Stomach (tissue), 9 donors: ENCODE results near the gene ITSN2. TPM values are rescaled to one million over a fixed set of nuclear protein-coding genes. Genes with fewer than 3 reads are reported as not detected.

Experiments
- DNase-seq, 2 donors: peaks; one replicate each; pipeline versions ENCODE4 v3.0.0 to v3.0.0-alpha.2; 2013 to 2019
- H3K27ac ChIP-seq, 5 donors: fragments of 200-600 bp in 4 of 5; sonication (generic) in 4 of 5; one replicate each; pipeline ENCODE4 v1.5.1; 2013 to 2019; ENCODE audit warnings: mild to moderate bottlenecking in 1 of 5, moderate library complexity in 1 of 5
- H3K27me3 ChIP-seq, 3 donors: fragments of 200-600 bp; sonication (generic); one replicate each; pipeline ENCODE4 v1.5.1; 2017 to 2019; ENCODE audit warnings: mixed run types in 1 of 3
- H3K36me3 ChIP-seq, 4 donors: fragments of 200-600 bp; sonication (generic); 1 replicate in 3 of 4; 2 replicates in 1 of 4; pipeline ENCODE4 v1.5.1; 2016 to 2019
- H3K4me1 ChIP-seq, 4 donors: fragments of 200-600 bp; sonication (generic); one replicate each; pipeline ENCODE4 v1.5.1; 2016 to 2019
- H3K4me3 ChIP-seq, 4 donors: fragments of 200-600 bp; sonication (generic) in 3 of 4; one replicate each; pipeline ENCODE4 v1.5.1; 2016 to 2019; ENCODE audit warnings: mild to moderate bottlenecking in 1 of 4
- H3K9me3 ChIP-seq, 4 donors: fragments of 200-600 bp; sonication (generic); one replicate each; pipeline ENCODE4 v1.5.1; 2016 to 2019
- CTCF ChIP-seq, 7 experiments: fragments of 450-650 bp in 4 of 7; fragments of 200-600 bp in 3 of 7; sonication (generic) in 3 of 7; IDR thresholded peaks; one replicate each; pipeline ENCODE4 v1.5.1; 2016 to 2019; ENCODE audit warnings: antibody characterized with exemption in 7 of 7, control low read depth in 2 of 7, mild to moderate bottlenecking in 1 of 7
- EP300 ChIP-seq: sonication (generic); formaldehyde crosslinking; IDR thresholded peaks from one replicate; pipeline ENCODE4 v1.6.1; 2017; ENCODE audit warnings: antibody characterized with exemption
- POLR2A ChIP-seq, 4 donors: fragments of 450-650 bp; IDR thresholded peaks; one replicate each; pipeline ENCODE4 v1.6.1; 2016; ENCODE audit warnings: antibody characterized with exemption in 4 of 4, control low read depth in 2 of 4, mild to moderate bottlenecking in 1 of 4, moderate library complexity in 1 of 4
- POLR2AphosphoS5 ChIP-seq, 3 donors: sonication (generic); formaldehyde crosslinking; IDR thresholded peaks; one replicate each; pipeline ENCODE4 v1.6.1; 2016; ENCODE audit warnings: antibody characterized with exemption in 3 of 3
- WGBS, 5 donors: extraction: QIAGEN DNeasy Blood & Tissue Kit in 3 of 5; methylation state at CpG; one replicate each; pipeline versions ENCODE4 v1.1.5 to v1.1.7; 2013 to 2018; 5-methylcytosine and 5-hydroxymethylcytosine counted together
- intact Hi-C: fragments of 100-400 bp; cut with DNase I; formaldehyde crosslinking; loops from one replicate; pipeline ENCODE4 v1.15.1; 2023; ENCODE audit warnings: low total_unique reads
- polyA plus RNA-seq, 3 donors: library from polyadenylated mRNA; stranded (reverse); fragments of 200-250 nt; gene quantifications; one replicate each; pipeline ENCODE4 v1.2.3, GENCODE V29; 2013
- total RNA-seq, 5 donors: library from RNA; depleted of rRNA; stranded (reverse); fragments of >200 nt; gene quantifications; one replicate each; pipeline versions ENCODE4 v1.1.0 to v1.2.3, GENCODE V29; 2014 to 2016
- donor health status: healthy with polysubstance abuse.
- donor health status: Bipolar disorder and iron deficiency.
- donor health status: healthy.

Gene ITSN2
- total and polyA plus RNA-seq, 8 donors: 14.6 to 216 (median 44.9) TPM

- H3K4me1 ChIP-seq: no peaks in the 10 kb centered on the region
- intact Hi-C loops: no loop called here
- H3K27me3 ChIP-seq: no peaks in the 10 kb centered on the region
- no peak overlapping the region for H3K4me3 ChIP-seq
- no peaks in the 10 kb centered on the region for H3K9me3 ChIP-seq
- peak in 1 of 2 donors; percentile 20 for DNase-seq
- H3K27ac ChIP-seq: no peak overlapping the region
- 24 to 48% (median 45%) methylated on average over 1 of the region's 1 CpG for WGBS, 5 donors
- peaks cover 0 to 32% (median 23%) of the 10 kb centered on the region in 4 donors for H3K36me3 ChIP-seq
- TF ChIP-seq POLR2A (IDR thresholded peaks at IDR 0.05): no peak
- TF ChIP-seq EP300: no peak
- peak in 2 of 7 experiments; percentile 16 to 28 for TF ChIP-seq CTCF (IDR thresholded peaks at IDR 0.05)
- no peak for TF ChIP-seq POLR2AphosphoS5 (IDR thresholded peaks at IDR 0.05)
Observed at GRCh38 chr2:24228470-24228869, 131.9 kb downstream of the ITSN2 start.

GRCh38 chr2:24225499-24226242 is 134.7 kb downstream of the ITSN2 start:
- Histone ChIP-seq H3K4me3 (no peak overlapping the region), H3K36me3 (peaks cover 2 to 34% (median 26%) of the 10 kb centered on the region in 4 donors), H3K9me3 (no peaks in the 10 kb centered on the region), H3K27ac (no peak overlapping the region), H3K4me1 (no peaks in the 10 kb centered on the region), H3K27me3 (no peaks in the 10 kb centered on the region)
- WGBS, 5 donors: 92 to 94% (median 94%) methylated on average over 9 of the region's 9 CpGs
- intact Hi-C loops: no loop called here
- no peak for TF ChIP-seq CTCF (IDR thresholded peaks at IDR 0.05)
- no peak for TF ChIP-seq EP300
- no peak for TF ChIP-seq POLR2AphosphoS5 (IDR thresholded peaks at IDR 0.05)
- TF ChIP-seq POLR2A (IDR thresholded peaks at IDR 0.05): no peak
- peak in 1 of 2 donors; percentile 27 for DNase-seq

- H3K4me1 ChIP-seq: no peaks in the 10 kb centered on the region
- intact Hi-C loops: no loop called here
- no peak for TF ChIP-seq CTCF (IDR thresholded peaks at IDR 0.05)
- no peak for TF ChIP-seq POLR2AphosphoS5 (IDR thresholded peaks at IDR 0.05)
- no peak for TF ChIP-seq EP300
- TF ChIP-seq POLR2A (IDR thresholded peaks at IDR 0.05): no peak
- no peak overlapping the region for H3K27ac ChIP-seq
- no peak overlapping the region for H3K4me3 ChIP-seq
- WGBS, 5 donors: 73 to 85% (median 77%) methylated on average over 6 of the region's 6 CpGs
- peaks cover 18 to 59% (median 51%) of the 10 kb centered on the region in 4 donors for H3K36me3 ChIP-seq
- DNase-seq: no peak
- H3K27me3 ChIP-seq: no peaks in the 10 kb centered on the region
- no peaks in the 10 kb centered on the region for H3K9me3 ChIP-seq
Observed at GRCh38 chr2:24222946-24223345, 137.4 kb downstream of the ITSN2 start.

GRCh38 chr2:24221343-24222050 is 138.8 kb downstream of the ITSN2 start:
- intact Hi-C loops: no loop called here
- Histone ChIP-seq H3K36me3 (peaks cover 20 to 74% (median 65%) of the 10 kb centered on the region in 4 donors), H3K4me3 (no peak overlapping the region), H3K4me1 (no peaks in the 10 kb centered on the region), H3K27me3 (no peaks in the 10 kb centered on the region), H3K9me3 (no peaks in the 10 kb centered on the region), H3K27ac (no peak overlapping the region)
- TF ChIP-seq POLR2A (IDR thresholded peaks at IDR 0.05) (no peak), CTCF (IDR thresholded peaks at IDR 0.05) (no peak), EP300 (no peak), POLR2AphosphoS5 (IDR thresholded peaks at IDR 0.05) (no peak)
- 90 to 96% (median 95%) methylated on average over 6 of the region's 6 CpGs for WGBS, 5 donors
- DNase-seq: no peak
